NCI-H460 (cell line): ENCODE data around the gene SASH1. TPM values are rescaled to one million over a fixed set of nuclear protein-coding genes. Genes with fewer than 3 reads are reported as not detected.

Experiments used
- small RNA-seq, 2 experiments: library from RNA; depleted of rRNA; stranded (forward); fragments of <200 nt; gene quantifications; one replicate each; pipeline ENCODE3, GENCODE V24; 2014
- total RNA-seq: library from RNA; depleted of rRNA; stranded (reverse); fragments of >200 nt; shearing (Covaris generic); gene quantifications from 2 replicates; pipeline ENCODE4 v1.2.3, GENCODE V29; 2014

Gene SASH1
- total RNA-seq, 1 experiment from 2014 or later = 11.7 TPM

Small RNA genes within 50 kb of the gene (small RNA-seq; reads per million reads assigned to genes)
- gene SNRPEP6 = 0 reads per million in 2 experiments
